Amygdala (tissue), 56 donors: Measurements from ENCODE around the gene SHISA4.
A peak's percentile ranks its signal among the peaks of the same experiment; 100 is the strongest.
"Not testable (repeated sequence)": the region's sequence is repeated elsewhere in the genome, so short reads cannot be mapped to it uniquely, and the experiment has no call there.

Source experiments
- DNase-seq, 56 donors: peaks; one replicate each; lab custom pipeline; 2025; lab: John Stamatoyannopoulos, UW

The SHISA4 gene

GRCh38 chr1:201888282-201889089 lies at the start of gene SHISA4:
Gene SHISA4 (plus strand): TSS chr1:201888898. CDS start chr1:201888995, 97 bp downstream.
- DNase-seq = peak in 55 of 56 donors; percentile 79 to 100 (median 94)

GRCh38 chr1:201839089-201839488 lies 49.6 kb upstream of the SHISA4 start:
- DNase-seq = not testable (repeated sequence)

- no peak for DNase-seq
Observed at GRCh38 chr1:201840055-201840454, 48.6 kb upstream of the SHISA4 start.

GRCh38 chr1:201840490-201840889 lies 48.2 kb upstream of the SHISA4 start:
- DNase-seq = no peak

- no peak for DNase-seq
Observed at GRCh38 chr1:201841265-201841912, 47.3 kb upstream of the SHISA4 start.

- no peak for DNase-seq
Observed at GRCh38 chr1:201842472-201843027, 46.1 kb upstream of the SHISA4 start.

GRCh38 chr1:201845331-201846083 lies 43.2 kb upstream of the SHISA4 start:
- no peak for DNase-seq

GRCh38 chr1:201847150-201847549 lies 41.5 kb upstream of the SHISA4 start:
- DNase-seq = no peak

GRCh38 chr1:201848230-201848629 lies 40.5 kb upstream of the SHISA4 start:
- no peak for DNase-seq

- DNase-seq = no peak
Observed at GRCh38 chr1:201849372-201850052, 39.2 kb upstream of the SHISA4 start.

GRCh38 chr1:201850053-201850397 lies 38.7 kb upstream of the SHISA4 start:
- no peak for DNase-seq

GRCh38 chr1:201851949-201852348 lies 36.7 kb upstream of the SHISA4 start:
- DNase-seq = no peak

GRCh38 chr1:201856722-201857121 lies 32.0 kb upstream of the SHISA4 start:
- not testable (repeated sequence) for DNase-seq

GRCh38 chr1:201859424-201859823 lies 29.3 kb upstream of the SHISA4 start:
- no peak for DNase-seq

- no peak for DNase-seq
Observed at GRCh38 chr1:201861448-201861847, 27.2 kb upstream of the SHISA4 start.

- no peak for DNase-seq
Observed at GRCh38 chr1:201870397-201870796, 18.3 kb upstream of the SHISA4 start.

GRCh38 chr1:201874672-201875071 lies 14.0 kb upstream of the SHISA4 start:
- no peak for DNase-seq

GRCh38 chr1:201876148-201876818 lies 12.4 kb upstream of the SHISA4 start:
- DNase-seq = no peak

GRCh38 chr1:201877877-201878401 lies 10.8 kb upstream of the SHISA4 start:
- peak in 22 of 56 donors; percentile 20 to 78 (median 40) for DNase-seq
